GM18951 (cell line): ENCODE measurements around the gene SLC18A3.

Experiments
- POLR2A ChIP-seq: IDR thresholded peaks from 4 replicates; pipeline ENCODE4 v1.6.1; 2011; ENCODE audit warnings: mild to moderate bottlenecking; ENCODE audit not compliant: insufficient read length, insufficient read depth; ENCODE audit errors: extremely low read depth
- in situ Hi-C: fragments of 300-500 bp; cut with MboI; formaldehyde crosslinking; loops from one replicate; pipeline ENCODE4 v1.12.0; 2022; ENCODE audit warnings: low sequenced_read_pairs, mixed read lengths, inconsistent platforms; ENCODE audit not compliant: unreplicated experiment

Gene SLC18A3

GRCh38 chr10:49598164-49598856 lies 11.8 kb upstream of the SLC18A3 start:
- no peak for TF ChIP-seq POLR2A
- in situ Hi-C loops = loop anchor here (25.0 kb wide), 1 partner anchor 614 kb away; no protein-coding TSS in a partner anchor

- no peak for TF ChIP-seq POLR2A
- in situ Hi-C loops = loop anchor here (25.0 kb wide), 1 partner anchor 613 kb away; no protein-coding TSS in a partner anchor
These were observed 11.1 kb upstream of the SLC18A3 start for GRCh38 chr10:49598986-49599385.

GRCh38 chr10:49599546-49599945 lies 10.6 kb upstream of the SLC18A3 start:
- TF ChIP-seq POLR2A = no peak
- in situ Hi-C loops = loop anchor here (25.0 kb wide), 1 partner anchor 613 kb away; no protein-coding TSS in a partner anchor

- in situ Hi-C loops = no loop called here
- TF ChIP-seq POLR2A = no peak
These were observed 10.1 kb upstream of the SLC18A3 start for GRCh38 chr10:49600046-49600445.

GRCh38 chr10:49600781-49601400 lies 9.2 kb upstream of the SLC18A3 start:
- in situ Hi-C loops = no loop called here

GRCh38 chr10:49601857-49602256 lies 8.3 kb upstream of the SLC18A3 start:
- no peak for TF ChIP-seq POLR2A
- in situ Hi-C loops = no loop called here

More at GRCh38 chr10:49600781-49601400, 9.2 kb upstream of the SLC18A3 start:
- TF ChIP-seq POLR2A = no peak

- in situ Hi-C loops = no loop called here
- TF ChIP-seq POLR2A = no peak
These were observed 7.6 kb upstream of the SLC18A3 start for GRCh38 chr10:49602380-49603023.

GRCh38 chr10:49605216-49605938 lies 4.7 kb upstream of the SLC18A3 start:
- in situ Hi-C loops = no loop called here

GRCh38 chr10:49605939-49606509 lies 4.1 kb upstream of the SLC18A3 start:
- in situ Hi-C loops = no loop called here
- TF ChIP-seq POLR2A = no peak

More at GRCh38 chr10:49605216-49605938, 4.7 kb upstream of the SLC18A3 start:
- no peak for TF ChIP-seq POLR2A

GRCh38 chr10:49606981-49607535 lies 3.1 kb upstream of the SLC18A3 start:
- no peak for TF ChIP-seq POLR2A
- in situ Hi-C loops = no loop called here

- in situ Hi-C loops = no loop called here
- no peak for TF ChIP-seq POLR2A
These were observed 1.7 kb upstream of the SLC18A3 start for GRCh38 chr10:49608166-49609005.

GRCh38 chr10:49609006-49609282 lies 1.2 kb upstream of the SLC18A3 start:
- no peak for TF ChIP-seq POLR2A
- in situ Hi-C loops = no loop called here
